ENCODE results near the gene CDC16.

The CDC16 gene

DNA sequence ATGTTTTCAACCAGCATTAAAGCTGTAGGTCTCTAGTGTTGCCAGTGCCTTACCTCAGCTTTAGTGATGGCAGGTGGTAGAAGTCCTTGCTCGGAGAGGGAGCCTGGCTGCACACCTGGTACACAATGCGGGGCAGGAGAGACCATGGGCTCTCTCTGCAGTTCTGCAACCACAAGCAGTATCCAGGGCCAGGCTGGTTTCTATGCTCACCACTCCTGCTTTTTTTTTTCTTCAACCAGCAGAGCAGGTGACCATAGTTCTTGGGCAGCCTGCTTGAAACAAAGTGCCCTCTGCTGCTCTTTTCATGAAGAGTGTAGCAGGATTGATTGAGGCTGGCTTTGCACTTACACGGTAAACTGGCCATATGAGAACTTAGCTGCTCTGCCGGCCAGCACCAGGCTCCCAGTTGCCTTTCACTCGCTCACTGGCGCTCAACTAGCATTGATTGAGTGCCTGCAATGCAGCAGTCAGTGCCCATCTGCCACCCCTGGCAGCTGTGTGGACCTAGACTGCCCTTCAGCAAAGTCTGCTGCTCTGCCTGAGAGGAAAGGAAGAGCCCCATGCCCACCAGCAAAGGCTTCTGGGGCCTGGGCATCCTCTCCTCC, 75.2 kb downstream of the CDC16 start:
- H3K4me1 ChIP-seq (ENCODE audit: control insufficient read depth, insufficient read depth, low read length) = no peaks in the 10 kb centered on the region

GRCh38 chr13:114310956-114311355, 76.3 kb downstream of the CDC16 start:
- no peaks in the 10 kb centered on the region for H3K27me3 ChIP-seq (ENCODE audit: control insufficient read depth, insufficient read depth, low read length)
- no peaks in the 10 kb centered on the region for H3K4me1 ChIP-seq (ENCODE audit: control insufficient read depth, insufficient read depth, low read length)
- H3K36me3 ChIP-seq (ENCODE audit: control insufficient read depth, insufficient read depth, low read length) = no peaks in the 10 kb centered on the region
- H3K9me3 ChIP-seq (ENCODE audit: control insufficient read depth, insufficient read depth, low read length) = no peaks in the 10 kb centered on the region
- H3K9ac ChIP-seq (ENCODE audit: low read depth, low read length) = no peak overlapping the region
- no peak overlapping the region for H3K4me3 ChIP-seq (ENCODE audit: low read depth, low read length)

More for the DNA sequence above, 75.2 kb downstream of the CDC16 start:
- no peaks in the 10 kb centered on the region for H3K36me3 ChIP-seq (ENCODE audit: control insufficient read depth, insufficient read depth, low read length)
- no peak overlapping the region for H3K4me3 ChIP-seq (ENCODE audit: low read depth, low read length)
- no peaks in the 10 kb centered on the region for H3K27me3 ChIP-seq (ENCODE audit: control insufficient read depth, insufficient read depth, low read length)
- H3K9me3 ChIP-seq (ENCODE audit: control insufficient read depth, insufficient read depth, low read length) = no peaks in the 10 kb centered on the region
- no peak overlapping the region for H3K9ac ChIP-seq (ENCODE audit: low read depth, low read length)

DNA sequence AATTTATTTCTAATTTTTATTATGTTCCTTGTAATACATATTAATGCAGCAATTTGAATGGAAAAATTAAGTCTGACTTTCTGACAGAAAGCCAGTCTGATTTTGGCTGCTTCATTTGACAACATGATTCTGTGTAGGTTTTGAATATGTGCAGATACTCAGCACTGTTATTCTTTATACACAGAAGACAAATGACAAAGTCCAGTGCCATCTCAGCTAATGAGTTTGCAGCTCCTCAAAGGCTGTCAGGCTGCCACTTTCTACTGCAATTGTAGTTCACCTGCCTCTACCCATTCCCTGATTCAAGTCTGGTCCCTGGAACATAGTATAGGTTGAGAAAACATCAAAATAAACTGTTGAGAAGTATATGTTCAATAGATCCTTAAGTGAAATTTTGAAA, 76.7 kb downstream of the CDC16 start:
- H3K4me1 ChIP-seq (ENCODE audit: control insufficient read depth, insufficient read depth, low read length) = no peaks in the 10 kb centered on the region
- H3K27me3 ChIP-seq (ENCODE audit: control insufficient read depth, insufficient read depth, low read length) = no peaks in the 10 kb centered on the region
- H3K9ac ChIP-seq (ENCODE audit: low read depth, low read length) = no peak overlapping the region
- H3K9me3 ChIP-seq (ENCODE audit: control insufficient read depth, insufficient read depth, low read length) = no peaks in the 10 kb centered on the region
- no peak overlapping the region for H3K4me3 ChIP-seq (ENCODE audit: low read depth, low read length)
- H3K36me3 ChIP-seq (ENCODE audit: control insufficient read depth, insufficient read depth, low read length) = no peaks in the 10 kb centered on the region

- Histone ChIP-seq H3K9me3 (ENCODE audit: control insufficient read depth, insufficient read depth, low read length) (no peaks in the 10 kb centered on the region), H3K4me1 (ENCODE audit: control insufficient read depth, insufficient read depth, low read length) (no peaks in the 10 kb centered on the region), H3K27me3 (ENCODE audit: control insufficient read depth, insufficient read depth, low read length) (no peaks in the 10 kb centered on the region), H3K36me3 (ENCODE audit: control insufficient read depth, insufficient read depth, low read length) (no peaks in the 10 kb centered on the region), H3K4me3 (ENCODE audit: low read depth, low read length) (no peak overlapping the region), H3K9ac (ENCODE audit: low read depth, low read length) (no peak overlapping the region)
Observed at GRCh38 chr13:114311908-114312307, 77.2 kb downstream of the CDC16 start.

DNA sequence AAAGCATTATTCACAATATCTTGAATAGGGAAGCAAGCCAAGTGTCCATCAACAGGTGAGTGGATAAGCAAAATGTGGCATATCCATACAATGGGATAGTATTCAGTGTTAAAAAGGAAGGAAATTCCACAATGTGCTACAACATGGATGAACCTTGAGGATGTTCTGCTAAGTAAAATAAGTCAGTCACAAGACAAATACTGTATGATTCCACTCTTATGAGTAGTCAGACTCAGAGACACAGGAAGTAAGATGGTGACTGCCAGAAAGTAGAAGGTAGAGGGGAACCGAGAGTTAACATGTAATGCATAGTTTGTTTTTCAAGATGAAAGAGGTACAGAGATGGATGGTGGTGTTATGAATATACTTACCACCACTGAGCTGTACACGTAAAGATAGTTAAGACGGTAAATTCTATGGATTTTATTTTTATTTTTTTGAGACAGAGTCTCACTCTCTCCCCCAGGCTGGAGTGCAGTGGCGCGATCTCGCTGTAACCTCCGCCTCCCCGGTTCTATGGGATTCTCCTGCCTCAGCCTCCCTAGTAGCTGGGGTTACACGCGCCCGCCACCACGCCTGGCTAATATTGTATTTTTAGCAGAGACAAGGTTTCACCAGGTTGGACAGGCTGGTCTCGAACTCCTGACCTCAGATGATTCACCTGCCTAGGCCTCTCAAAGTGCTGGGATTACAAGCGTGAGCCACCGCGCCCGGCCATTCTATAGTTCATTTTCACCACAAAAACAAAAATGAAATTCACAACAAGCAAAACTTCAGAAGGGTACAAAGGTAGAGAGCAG, 78.6 kb downstream of the CDC16 start:
- H3K9ac ChIP-seq (ENCODE audit: low read depth, low read length) = no peak overlapping the region
- H3K4me1 ChIP-seq (ENCODE audit: control insufficient read depth, insufficient read depth, low read length) = no peaks in the 10 kb centered on the region
- H3K36me3 ChIP-seq (ENCODE audit: control insufficient read depth, insufficient read depth, low read length) = no peaks in the 10 kb centered on the region
- no peaks in the 10 kb centered on the region for H3K27me3 ChIP-seq (ENCODE audit: control insufficient read depth, insufficient read depth, low read length)
- H3K9me3 ChIP-seq (ENCODE audit: control insufficient read depth, insufficient read depth, low read length) = no peaks in the 10 kb centered on the region
- peak overlapping the region; percentile 69 for H3K4me3 ChIP-seq (ENCODE audit: low read depth, low read length)

DNA sequence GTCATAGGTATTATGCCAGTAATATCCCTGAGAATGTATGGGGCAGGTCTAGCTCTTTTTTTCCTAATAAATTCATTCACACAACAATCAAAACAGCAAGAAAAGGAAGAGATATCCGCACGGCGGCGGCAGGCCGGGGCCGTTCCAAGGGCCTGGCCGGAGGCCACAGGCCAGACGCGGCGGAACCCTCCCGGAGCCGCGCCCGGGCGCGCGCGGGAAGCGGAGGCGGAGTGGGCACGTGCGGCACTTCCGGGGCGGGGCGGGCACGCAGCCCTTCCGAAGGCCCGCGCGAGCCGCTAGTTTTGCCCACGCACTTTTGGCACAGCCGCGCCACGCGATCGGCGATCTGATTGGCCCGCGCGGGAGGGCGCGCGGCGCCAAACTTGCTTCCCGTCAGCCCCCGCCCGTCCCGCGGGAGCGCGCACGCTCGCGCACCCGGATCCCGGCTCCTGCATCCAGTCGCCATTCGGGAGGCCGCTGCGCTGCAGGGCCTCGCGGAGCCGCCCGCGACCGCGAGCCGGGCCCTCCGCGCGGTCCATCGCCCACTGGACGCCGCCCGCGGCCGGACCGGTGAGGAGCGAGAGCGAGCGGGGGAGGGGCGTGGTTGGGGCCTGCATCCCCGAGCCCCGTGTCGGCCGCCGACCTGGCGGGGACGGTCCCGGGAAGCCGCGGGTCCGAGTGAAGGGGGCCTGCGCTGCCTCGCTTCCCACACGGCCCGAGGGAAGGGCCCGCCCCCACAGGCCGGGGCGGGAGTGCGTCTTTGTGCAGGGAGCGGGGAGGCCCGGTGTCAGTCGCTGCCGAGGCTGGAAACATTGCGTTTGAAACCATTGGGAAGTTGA, 79.6 kb downstream of the CDC16 start, which contains the start of gene CHAMP1:
Gene CHAMP1, plus strand, starts transcription at position 430 of the 839 bp plus-strand sequence. CDS start 9,340 bp downstream, outside the sequence.
- H3K4me3 ChIP-seq (ENCODE audit: low read depth, low read length) = peak within 1 kb of the TSS; percentile 69
- no peaks in the 10 kb centered on the region for H3K36me3 ChIP-seq (ENCODE audit: control insufficient read depth, insufficient read depth, low read length)
- no peaks in the 10 kb centered on the region for H3K4me1 ChIP-seq (ENCODE audit: control insufficient read depth, insufficient read depth, low read length)
- no peaks in the 10 kb centered on the region for H3K9me3 ChIP-seq (ENCODE audit: control insufficient read depth, insufficient read depth, low read length)
- H3K9ac ChIP-seq (ENCODE audit: low read depth, low read length) = peak within 1 kb of the TSS; percentile 83
- H3K27me3 ChIP-seq (ENCODE audit: control insufficient read depth, insufficient read depth, low read length) = no peaks in the 10 kb centered on the region

- peak overlapping the region; percentile 69 for H3K4me3 ChIP-seq (ENCODE audit: low read depth, low read length)
- H3K9me3 ChIP-seq (ENCODE audit: control insufficient read depth, insufficient read depth, low read length) = no peaks in the 10 kb centered on the region
- H3K9ac ChIP-seq (ENCODE audit: low read depth, low read length) = peak overlapping the region; percentile 61
- no peaks in the 10 kb centered on the region for H3K4me1 ChIP-seq (ENCODE audit: control insufficient read depth, insufficient read depth, low read length)
- peaks cover 2% of the 10 kb centered on the region for H3K36me3 ChIP-seq (ENCODE audit: control insufficient read depth, insufficient read depth, low read length)
- H3K27me3 ChIP-seq (ENCODE audit: control insufficient read depth, insufficient read depth, low read length) = no peaks in the 10 kb centered on the region
Observed at GRCh38 chr13:114315074-114315785, 80.5 kb downstream of the CDC16 start.

GRCh38 chr13:114318624-114319023, 83.9 kb downstream of the CDC16 start:
- Histone ChIP-seq H3K4me1 (ENCODE audit: control insufficient read depth, insufficient read depth, low read length) (no peaks in the 10 kb centered on the region), H3K9me3 (ENCODE audit: control insufficient read depth, insufficient read depth, low read length) (no peaks in the 10 kb centered on the region), H3K9ac (ENCODE audit: low read depth, low read length) (no peak overlapping the region), H3K36me3 (ENCODE audit: control insufficient read depth, insufficient read depth, low read length) (peaks cover 16% of the 10 kb centered on the region), H3K4me3 (ENCODE audit: low read depth, low read length) (no peak overlapping the region), H3K27me3 (ENCODE audit: control insufficient read depth, insufficient read depth, low read length) (no peaks in the 10 kb centered on the region)

GRCh38 chr13:114319441-114319913, 84.8 kb downstream of the CDC16 start:
- Histone ChIP-seq H3K9me3 (ENCODE audit: control insufficient read depth, insufficient read depth, low read length) (no peaks in the 10 kb centered on the region), H3K9ac (ENCODE audit: low read depth, low read length) (no peak overlapping the region), H3K36me3 (ENCODE audit: control insufficient read depth, insufficient read depth, low read length) (peaks cover 21% of the 10 kb centered on the region), H3K27me3 (ENCODE audit: control insufficient read depth, insufficient read depth, low read length) (no peaks in the 10 kb centered on the region), H3K4me3 (ENCODE audit: low read depth, low read length) (no peak overlapping the region), H3K4me1 (ENCODE audit: control insufficient read depth, insufficient read depth, low read length) (no peaks in the 10 kb centered on the region)

DNA sequence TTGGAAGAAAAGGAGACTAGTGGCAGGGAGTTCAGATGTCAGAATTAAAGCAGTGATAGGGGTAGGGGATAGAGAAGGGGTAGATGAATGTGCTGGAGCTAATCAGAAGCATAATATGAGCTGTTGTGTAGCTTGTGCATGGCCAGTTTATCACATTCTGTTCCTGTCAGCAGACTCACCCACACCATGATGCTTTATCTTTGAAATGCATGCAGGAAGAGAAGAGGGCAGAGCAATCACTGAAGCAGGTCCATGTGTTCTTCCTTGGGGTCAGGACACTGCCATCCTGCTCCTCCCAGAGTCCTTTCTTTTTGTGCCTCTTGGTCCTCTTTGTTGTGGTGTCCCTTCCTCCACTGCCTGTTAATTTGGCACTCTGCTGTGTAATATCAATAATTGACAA, 85.4 kb downstream of the CDC16 start:
- Histone ChIP-seq H3K4me1 (ENCODE audit: control insufficient read depth, insufficient read depth, low read length) (no peaks in the 10 kb centered on the region), H3K36me3 (ENCODE audit: control insufficient read depth, insufficient read depth, low read length) (peaks cover 27% of the 10 kb centered on the region), H3K27me3 (ENCODE audit: control insufficient read depth, insufficient read depth, low read length) (no peaks in the 10 kb centered on the region), H3K9ac (ENCODE audit: low read depth, low read length) (no peak overlapping the region), H3K4me3 (ENCODE audit: low read depth, low read length) (no peak overlapping the region), H3K9me3 (ENCODE audit: control insufficient read depth, insufficient read depth, low read length) (no peaks in the 10 kb centered on the region)

GRCh38 chr13:114321256-114321655, 86.6 kb downstream of the CDC16 start:
- H3K4me3 ChIP-seq (ENCODE audit: low read depth, low read length) = no peak overlapping the region
- peaks cover 28% of the 10 kb centered on the region for H3K36me3 ChIP-seq (ENCODE audit: control insufficient read depth, insufficient read depth, low read length)
- no peaks in the 10 kb centered on the region for H3K27me3 ChIP-seq (ENCODE audit: control insufficient read depth, insufficient read depth, low read length)
- no peak overlapping the region for H3K9ac ChIP-seq (ENCODE audit: low read depth, low read length)
- H3K9me3 ChIP-seq (ENCODE audit: control insufficient read depth, insufficient read depth, low read length) = no peaks in the 10 kb centered on the region
- H3K4me1 ChIP-seq (ENCODE audit: control insufficient read depth, insufficient read depth, low read length) = no peaks in the 10 kb centered on the region

Data from iPS-15b (cell line).